Endothelial cell of umbilical vein (primary cell): Measurements from ENCODE around the gene PUM2. TPM values are rescaled to one million over a fixed set of nuclear protein-coding genes. Genes with fewer than 3 reads are reported as not detected.

ENCODE experiments used
- BruUV-seq: library from RNA; stranded (reverse); fragments of 400-500 nt; replicated peaks from 2 replicates; lab custom pipeline; 2021; lab: Mats Ljungman, UMichigan
- CTCF ChIA-PET: fragments of 300-600, 350-600 bp; sonication (Branson Sonifier 250); formaldehyde crosslinking; loops from one replicate; lab custom pipeline; 2021; ENCODE audit warnings: antibody characterized with exemption, inconsistent platforms; lab: Charles Lee
- POLR2A ChIA-PET: fragments of 300-600, 350-600 bp; sonication (Branson Sonifier 250); formaldehyde crosslinking; loops from one replicate; lab custom pipeline; 2021; ENCODE audit warnings: antibody characterized with exemption, inconsistent platforms; lab: Charles Lee
- DNase-seq: peaks from one replicate; pipeline ENCODE4 v3.0.0-alpha.2; 2011; ENCODE audit warnings: low read depth, low spot score
- FAIRE-seq: peaks from 2 replicates; lab custom pipeline; 2011; peaks lifted over from hg19 to GRCh38; lab: Jason Lieb, UNC
- H2AFZ ChIP-seq: 2 replicates; pipeline ENCODE4 v1.6.0; 2012; ENCODE audit warnings: low read depth, low read length, control low read depth, inconsistent platforms
- H3K27ac ChIP-seq: 2 replicates; pipeline ENCODE4 v1.5.1; 2011; ENCODE audit warnings: low read depth, mild to moderate bottlenecking, control low read depth, low read length, moderate library complexity; ENCODE audit not compliant: insufficient read depth
- H3K27me3 ChIP-seq, 2 experiments: 2 replicates each; pipeline versions ENCODE4 v1.6.0 to v1.6.1; 2011; ENCODE audit warnings: low read length in 2 of 2, mixed read lengths in 1 of 2; ENCODE audit not compliant: control insufficient read depth in 2 of 2, insufficient read depth in 2 of 2
- H3K36me3 ChIP-seq, 2 experiments: 2 replicates in 1 of 2; 3 replicates in 1 of 2; pipeline ENCODE4 v1.5.1; 2011; ENCODE audit warnings: low read length in 2 of 2, mild to moderate bottlenecking in 1 of 2, moderate library complexity in 1 of 2; ENCODE audit not compliant: control insufficient read depth in 2 of 2, insufficient read depth in 2 of 2; ENCODE audit errors: extremely low read depth in 1 of 2
- H3K4me1 ChIP-seq: 3 replicates; pipeline ENCODE4 v1.5.1; 2011; ENCODE audit warnings: mild to moderate bottlenecking, low read length; ENCODE audit not compliant: control insufficient read depth, insufficient read depth; ENCODE audit errors: extremely low read depth
- H3K4me2 ChIP-seq: 2 replicates; pipeline ENCODE4 v1.6.1; 2011; ENCODE audit warnings: low read length, control low read depth, mixed read lengths; ENCODE audit not compliant: insufficient read depth
- H3K4me3 ChIP-seq, 3 experiments: fragments of 200-600 bp in 1 of 3; sonication (generic), shearing (Covaris generic) in 1 of 3; replicated peaks in 1 of 3; 2 replicates each; pipeline ENCODE4 v1.5.1; 2011 to 2016; ENCODE audit warnings: control low read depth in 3 of 3, low read length in 3 of 3, mild to moderate bottlenecking in 2 of 3, inconsistent platforms in 1 of 3, low read depth in 1 of 3, moderate library complexity in 1 of 3; ENCODE audit not compliant: insufficient read depth in 1 of 3
- H3K79me2 ChIP-seq: 2 replicates; pipeline ENCODE4 v1.6.0; 2012; ENCODE audit warnings: low read length, inconsistent platforms; ENCODE audit not compliant: control insufficient read depth, insufficient read depth
- H3K9ac ChIP-seq: replicated peaks from 2 replicates; pipeline ENCODE3; 2011; ENCODE audit warnings: low read length, control low read depth; ENCODE audit not compliant: insufficient read depth; ENCODE audit errors: extremely low read depth
- H3K9me1 ChIP-seq: replicated peaks from 3 replicates; pipeline ENCODE4 v1.6.0; 2011; ENCODE audit warnings: mild to moderate bottlenecking, low read length; ENCODE audit not compliant: control insufficient read depth, insufficient read depth; ENCODE audit errors: extremely low read depth
- H3K9me3 ChIP-seq: replicated peaks from 2 replicates; pipeline ENCODE4 v1.5.1; 2012; ENCODE audit warnings: low read length, inconsistent platforms; ENCODE audit not compliant: control insufficient read depth, insufficient read depth
- H4K20me1 ChIP-seq: replicated peaks from 2 replicates; pipeline ENCODE3; 2011; ENCODE audit warnings: mild to moderate bottlenecking, low read length; ENCODE audit not compliant: control insufficient read depth, insufficient read depth; ENCODE audit errors: extremely low read depth
- EZH2 ChIP-seq: IDR thresholded peaks from 2 replicates; pipeline ENCODE4 v1.6.1; 2012; ENCODE audit warnings: borderline replicate concordance, low read depth, mild to moderate bottlenecking, moderate library complexity, low read length, inconsistent platforms; ENCODE audit not compliant: severe bottlenecking
- FOS ChIP-seq: IDR thresholded peaks from 2 replicates; pipeline ENCODE4 v1.6.1; 2011; ENCODE audit warnings: mild to moderate bottlenecking, low read length, moderate library complexity, borderline replicate concordance; ENCODE audit not compliant: insufficient read depth
- GATA2 ChIP-seq: IDR thresholded peaks from 2 replicates; pipeline ENCODE4 v1.7.0; 2011; ENCODE audit warnings: low read depth, mild to moderate bottlenecking, moderate library complexity, mixed read lengths, low read length; ENCODE audit not compliant: insufficient read length, insufficient read depth
- JUN ChIP-seq: IDR thresholded peaks from 2 replicates; pipeline ENCODE4 v1.6.1; 2011; ENCODE audit warnings: borderline replicate concordance, low read depth; ENCODE audit not compliant: insufficient read length, insufficient read depth
- MYC ChIP-seq: IDR thresholded peaks from one replicate; pipeline ENCODE4 v1.6.1; 2011; ENCODE audit warnings: mild to moderate bottlenecking, low read depth, low read length
- POLR2A ChIP-seq: IDR thresholded peaks from 2 replicates; pipeline ENCODE4 v1.6.1; 2012; ENCODE audit warnings: low read depth, mild to moderate bottlenecking, control low read depth, low read length
- POLR2AphosphoS5 ChIP-seq: IDR thresholded peaks from 2 replicates; pipeline ENCODE4 v1.6.1; 2012; ENCODE audit warnings: low read depth, mild to moderate bottlenecking, control low read depth, low read length, moderate library complexity; ENCODE audit not compliant: insufficient read depth
- dilution Hi-C: fragments of 300-500 bp; cut with MboI; formaldehyde crosslinking; loops from one replicate; pipeline ENCODE4 v1.15.0; 2019; ENCODE audit warnings: low sequenced_read_pairs; ENCODE audit not compliant: extremely low pct_ligation_motif_present
- intact Hi-C: fragments of 100-400 bp; cut with micrococcal nuclease; formaldehyde crosslinking; loops from one replicate; pipeline ENCODE4 v1.10.0; 2022
- polyA plus RNA-seq, 4 experiments: library from polyadenylated mRNA; depleted of rRNA in 3 of 4; stranded (reverse) in 3 of 4; unstranded in 1 of 4; fragments of >200 nt; gene quantifications; 2 replicates each; pipeline versions ENCODE4 v1.2.1 to v1.2.3, GENCODE V29; 2011 to 2012; ENCODE audit warnings: missing spikeins in 1 of 4
- total RNA-seq: library from RNA; stranded (reverse); gene quantifications from 2 replicates; pipeline ENCODE4 v1.2.3, GENCODE V29; 2021
- TF ChIP-seq, protein P1 (sequence below): IDR thresholded peaks from 2 replicates; pipeline ENCODE4 v1.6.1; 2011; ENCODE audit not compliant: insufficient read depth, insufficient read length
- TF ChIP-seq, protein P2 (sequence below), 2 donors: IDR thresholded peaks; 1 replicate in 1 of 2; 2 replicates in 1 of 2; pipeline ENCODE4 v1.5.1; 2011; ENCODE audit warnings: low read length in 2 of 2, mild to moderate bottlenecking in 2 of 2, moderate library complexity in 2 of 2, control low read depth in 1 of 2, inconsistent platforms in 1 of 2, low read depth in 1 of 2; ENCODE audit not compliant: insufficient read depth in 1 of 2; ENCODE audit errors: extremely low read depth in 1 of 2

The PUM2 gene
- total and polyA plus RNA-seq, 2 donors (not counting 3 experiments of a cell fraction or from before 2014, with no cell fraction given) = 32.9 to 83.7 TPM

DNA sequence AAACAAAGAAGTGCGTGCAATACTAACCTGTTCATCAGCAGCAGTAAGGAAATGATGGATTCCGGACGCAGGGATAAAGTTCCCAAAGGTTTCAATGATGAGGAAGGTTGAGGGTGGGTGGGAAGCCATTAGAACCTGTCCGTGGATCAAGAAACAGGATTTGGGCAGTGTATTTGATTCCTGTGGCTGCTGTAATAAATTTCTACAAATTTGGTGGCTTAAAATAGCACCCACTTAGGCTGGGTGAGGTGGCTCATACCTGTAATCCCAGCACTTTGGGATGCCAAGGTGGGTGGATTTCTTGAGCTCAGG is 120.6 kb downstream of the PUM2 start:
- DNase-seq = no peak
- Histone ChIP-seq H3K4me1 (peaks cover 4% of the 10 kb centered on the region), H3K79me2 (no peaks in the 10 kb centered on the region), H3K4me2 (no peak overlapping the region), H3K4me3 (no peak overlapping the region), H3K27ac (no peak overlapping the region), H3K9me3 (no peaks in the 10 kb centered on the region), H3K27me3 (peaks cover 2 to 3% of the 10 kb centered on the region in 2 experiments), H3K9ac (no peak overlapping the region), H3K36me3 (no peaks in the 10 kb centered on the region), H2AFZ (no peak overlapping the region), H4K20me1 (no peaks in the 10 kb centered on the region), H3K9me1 (no peaks in the 10 kb centered on the region)
- ChIA-PET CTCF (interaction anchor here (0.9 kb wide), 1 partner anchor 91 kb away, joined by 3 read pairs; no protein-coding TSS in a partner anchor), POLR2A (no interaction called here)
- TF ChIP-seq, protein P1, sequence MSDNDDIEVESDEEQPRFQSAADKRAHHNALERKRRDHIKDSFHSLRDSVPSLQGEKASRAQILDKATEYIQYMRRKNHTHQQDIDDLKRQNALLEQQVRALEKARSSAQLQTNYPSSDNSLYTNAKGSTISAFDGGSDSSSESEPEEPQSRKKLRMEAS = no peak
- TF ChIP-seq JUN (no peak), GATA2 (no peak), POLR2A (no peak), POLR2AphosphoS5 (no peak), MYC (no peak)
- intact Hi-C loops = no loop called here
- no TSS peak for BruUV-seq
- dilution Hi-C loops = no loop called here
- FAIRE-seq = no peak

DNA sequence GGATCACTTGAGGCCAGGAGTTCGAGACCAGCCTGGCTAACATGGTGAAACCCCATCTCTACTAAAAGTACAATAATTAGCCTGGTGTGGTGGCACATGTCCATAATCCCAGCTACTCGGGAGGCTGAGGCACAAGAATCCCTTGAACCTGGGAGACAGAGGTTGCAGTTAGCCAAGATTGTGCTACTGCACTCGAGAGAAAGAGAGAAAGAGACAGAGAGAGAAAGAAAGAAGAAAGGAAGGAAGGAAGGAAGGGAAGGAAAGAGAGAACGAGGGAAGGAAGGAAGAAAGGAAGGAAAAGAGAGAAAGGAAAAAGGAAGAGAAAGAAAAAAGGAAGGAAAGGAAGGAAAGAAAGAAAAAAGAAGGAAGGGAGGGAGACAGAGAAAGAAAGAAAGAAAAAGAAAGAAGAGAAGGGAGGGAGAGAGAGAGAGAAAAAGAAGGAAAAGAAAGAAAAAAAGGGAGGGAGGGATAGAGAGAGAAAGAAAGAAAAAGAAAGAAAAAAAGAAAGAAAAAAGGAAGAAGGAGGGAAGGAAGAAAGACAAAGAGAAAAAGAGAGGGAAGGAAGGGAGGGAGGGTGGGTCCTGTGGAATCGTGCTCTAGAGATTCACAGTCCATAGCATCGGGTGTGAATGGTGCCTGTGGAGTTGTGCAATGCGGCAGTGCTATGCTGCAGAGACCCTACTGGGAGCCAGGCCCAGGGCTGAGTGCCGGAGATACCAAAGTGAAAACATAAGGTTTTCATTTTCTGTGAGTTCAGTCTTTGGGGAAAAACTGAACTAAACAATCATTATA is 121.1 kb downstream of the PUM2 start:
- intact Hi-C loops (no loop called here), dilution Hi-C loops (no loop called here)
- TF ChIP-seq POLR2A (no peak), MYC (no peak), POLR2AphosphoS5 (no peak), FOS (no peak), JUN (no peak), EZH2 (no peak), GATA2 (no peak)
- TF ChIP-seq, protein P1 = no peak
- TF ChIP-seq, protein P2, sequence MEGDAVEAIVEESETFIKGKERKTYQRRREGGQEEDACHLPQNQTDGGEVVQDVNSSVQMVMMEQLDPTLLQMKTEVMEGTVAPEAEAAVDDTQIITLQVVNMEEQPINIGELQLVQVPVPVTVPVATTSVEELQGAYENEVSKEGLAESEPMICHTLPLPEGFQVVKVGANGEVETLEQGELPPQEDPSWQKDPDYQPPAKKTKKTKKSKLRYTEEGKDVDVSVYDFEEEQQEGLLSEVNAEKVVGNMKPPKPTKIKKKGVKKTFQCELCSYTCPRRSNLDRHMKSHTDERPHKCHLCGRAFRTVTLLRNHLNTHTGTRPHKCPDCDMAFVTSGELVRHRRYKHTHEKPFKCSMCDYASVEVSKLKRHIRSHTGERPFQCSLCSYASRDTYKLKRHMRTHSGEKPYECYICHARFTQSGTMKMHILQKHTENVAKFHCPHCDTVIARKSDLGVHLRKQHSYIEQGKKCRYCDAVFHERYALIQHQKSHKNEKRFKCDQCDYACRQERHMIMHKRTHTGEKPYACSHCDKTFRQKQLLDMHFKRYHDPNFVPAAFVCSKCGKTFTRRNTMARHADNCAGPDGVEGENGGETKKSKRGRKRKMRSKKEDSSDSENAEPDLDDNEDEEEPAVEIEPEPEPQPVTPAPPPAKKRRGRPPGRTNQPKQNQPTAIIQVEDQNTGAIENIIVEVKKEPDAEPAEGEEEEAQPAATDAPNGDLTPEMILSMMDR (IDR thresholded peaks at IDR 0.05; ENCODE audit: extremely low read depth in 1 of 2, insufficient read depth in 1 of 2, low read depth in 1 of 2, low read length in 2 of 2) = no peak
- Histone ChIP-seq H3K9ac (no peak overlapping the region), H2AFZ (no peak overlapping the region), H3K27me3 (peaks cover 2 to 3% of the 10 kb centered on the region in 2 experiments), H3K4me2 (no peak overlapping the region), H3K27ac (no peak overlapping the region), H3K4me3 (no peak overlapping the region), H4K20me1 (no peaks in the 10 kb centered on the region), H3K9me1 (no peaks in the 10 kb centered on the region), H3K79me2 (no peaks in the 10 kb centered on the region), H3K9me3 (no peaks in the 10 kb centered on the region), H3K4me1 (peaks cover 4% of the 10 kb centered on the region), H3K36me3 (no peaks in the 10 kb centered on the region)
- DNase-seq = no peak
- ChIA-PET POLR2A (no interaction called here), CTCF (no interaction called here)
- peak; percentile 12 for FAIRE-seq
- no TSS peak for BruUV-seq
